Activated CD8-positive, alpha-beta memory T cell treated with anti-CD3 and anti-CD28 coated beads, Interleukin-2, amount 50 U/mL, for 4 hours (primary cell): Measurements from ENCODE around the gene HIRA.
"Not testable (repeated sequence)": the region's sequence is repeated elsewhere in the genome, so short reads cannot be mapped to it uniquely, and the experiment has no call there.

Experiments used
- DNase-seq: peaks from one replicate; pipeline ENCODE4 v3.0.0-alpha.2; 2020

The HIRA gene

DNA sequence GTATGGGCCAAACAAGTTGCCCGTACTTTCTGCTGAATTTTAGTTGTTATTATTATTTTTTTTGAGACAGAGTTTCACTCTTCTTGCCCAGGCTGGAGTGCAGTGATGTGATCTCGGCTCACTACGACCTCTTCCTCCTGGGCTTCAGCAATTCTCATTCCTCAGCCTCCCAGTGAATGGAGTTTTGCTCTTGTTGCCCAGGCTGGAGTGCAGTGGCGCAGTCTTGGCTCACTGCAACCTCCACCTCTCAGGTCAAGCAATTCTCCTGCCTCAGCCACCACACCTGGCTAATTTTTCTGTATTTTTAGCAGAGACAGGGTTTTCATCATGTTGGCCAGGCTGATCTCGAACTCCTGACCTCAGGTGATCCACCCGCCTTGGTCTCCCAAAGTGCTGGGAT is 125.0 kb downstream of the HIRA start:
- not testable (repeated sequence) for DNase-seq

DNA sequence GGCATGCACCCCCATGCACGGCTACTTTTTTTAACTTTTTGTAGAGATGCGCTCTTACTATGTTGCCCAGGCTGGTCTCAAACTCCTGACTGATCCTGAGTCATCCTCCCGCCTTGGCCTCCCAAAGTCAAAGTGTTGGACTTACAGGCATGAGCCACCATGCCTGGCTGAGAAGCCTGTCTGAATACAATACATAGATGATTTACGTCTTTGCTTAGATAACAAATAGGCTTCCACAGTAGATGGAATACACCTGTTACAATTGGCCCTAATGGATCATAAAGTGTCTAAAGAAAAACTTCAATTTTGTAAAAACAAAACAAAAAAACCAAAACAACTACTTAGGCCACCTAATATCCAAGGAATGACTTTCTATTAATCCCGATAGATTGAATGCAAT is 127.0 kb downstream of the HIRA start:
- DNase-seq, result no peak

GRCh38 chr22:19303785-19304184 is 127.7 kb downstream of the HIRA start:
- no peak for DNase-seq

GRCh38 chr22:19295733-19296132 is 135.8 kb downstream of the HIRA start:
- DNase-seq, result no peak

- no peak for DNase-seq
Observed at GRCh38 chr22:19292458-19293230, 138.9 kb downstream of the HIRA start.

DNA sequence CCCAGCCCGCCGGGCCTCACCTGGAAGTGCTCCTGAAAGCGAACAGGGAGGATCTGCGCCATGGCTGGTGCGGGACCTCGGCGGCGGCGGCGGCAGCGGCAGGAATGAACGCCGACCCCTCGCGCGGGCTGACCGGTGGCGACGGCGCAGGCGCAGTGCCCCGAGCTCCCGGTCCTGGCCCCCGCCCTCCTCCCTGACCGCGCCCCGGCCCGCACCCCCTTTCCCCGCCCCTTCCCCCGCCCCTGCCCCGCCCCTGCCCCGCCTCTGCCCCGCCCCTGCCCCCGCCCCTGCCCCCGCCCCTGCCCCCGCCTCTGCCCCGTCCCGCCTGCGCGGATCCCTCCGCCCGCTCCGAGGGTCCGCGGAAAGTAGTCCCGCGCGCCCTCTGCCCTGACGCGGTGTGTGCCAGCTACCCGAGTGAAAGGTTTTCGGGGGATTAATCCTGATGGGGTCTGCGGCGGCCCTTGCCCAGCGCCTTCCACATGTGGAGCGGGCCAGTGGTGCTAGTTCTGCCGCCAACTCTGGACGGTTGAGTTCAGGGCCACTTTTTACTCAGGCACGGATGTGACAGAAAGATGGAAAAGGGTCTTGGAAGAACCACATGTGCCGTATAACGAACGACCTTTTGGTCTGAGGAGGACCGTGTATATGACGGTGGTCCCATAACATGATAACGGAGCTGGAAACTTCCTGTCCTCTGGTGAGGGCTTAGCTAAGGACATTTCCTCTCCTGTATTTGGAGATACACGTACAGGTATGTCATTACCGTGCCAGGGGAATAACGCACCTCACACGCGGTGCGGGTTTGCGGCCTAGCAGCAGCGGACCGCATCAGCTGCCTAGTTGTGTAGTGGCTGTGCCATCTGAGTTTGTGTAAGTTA is 139.7 kb downstream of the HIRA start, which contains the start of gene CLTCL1:
CLTCL1 (minus strand) TSS at position 140 of the 878 bp plus-strand sequence; CDS start at position 62, 78 bp downstream.
- DNase-seq, result peak; percentile 69

DNA sequence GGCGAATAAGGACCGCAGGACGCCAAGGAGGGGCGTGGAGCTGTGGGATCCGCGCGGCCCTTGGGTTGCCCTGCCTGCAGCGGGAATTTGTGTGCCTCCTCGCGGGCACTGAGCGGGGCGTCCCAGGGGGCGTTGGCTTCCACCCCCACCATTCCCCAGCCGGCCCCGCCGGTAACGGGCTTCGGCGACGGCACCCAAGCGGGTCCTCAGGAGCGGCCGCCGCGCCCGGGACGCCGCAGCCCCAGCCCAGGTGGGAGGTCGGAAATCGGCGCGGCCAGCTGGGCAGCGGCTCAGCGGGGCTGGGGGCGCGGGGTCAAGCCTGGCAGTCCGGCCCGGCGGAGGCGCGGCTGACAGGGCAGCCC is 140.3 kb downstream of the HIRA start:
- DNase-seq, result peak; percentile 40

- no peak for DNase-seq
Observed at GRCh38 chr22:19290400-19291217, 140.9 kb downstream of the HIRA start.

- DNase-seq, result no peak
Observed at GRCh38 chr22:19289475-19290161, 141.9 kb downstream of the HIRA start.

- DNase-seq, result no peak
Observed at GRCh38 chr22:19287889-19288288, 143.6 kb downstream of the HIRA start.

DNA sequence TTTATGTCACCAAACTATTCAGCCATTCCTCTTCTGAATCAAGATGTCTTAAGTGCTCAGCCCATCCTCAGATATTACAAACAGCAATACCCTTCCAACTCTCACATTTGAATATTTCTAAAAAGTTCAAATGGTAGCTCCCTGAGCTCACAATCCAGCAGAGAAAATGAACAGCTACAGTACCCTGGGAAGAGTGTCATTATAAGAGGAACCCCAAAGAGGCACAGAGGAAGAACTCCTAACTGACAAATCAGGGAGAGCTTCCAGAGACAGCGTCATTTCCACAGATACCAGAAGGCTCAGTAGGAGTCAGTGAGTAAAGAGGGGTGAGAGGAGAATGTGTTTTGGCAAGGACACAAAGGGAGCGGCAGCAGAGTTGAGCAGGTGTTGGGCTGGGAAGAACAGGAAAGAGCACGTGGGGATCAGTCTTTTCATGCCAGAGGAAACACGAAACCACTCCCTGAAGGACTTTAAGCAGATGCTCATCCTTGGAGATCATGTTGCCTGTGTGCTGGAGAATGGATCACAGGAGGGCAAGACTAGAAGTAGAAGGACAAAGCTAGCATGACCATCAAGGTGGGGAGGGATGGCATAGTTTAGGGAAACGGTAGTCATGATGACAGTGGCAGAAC is 144.3 kb downstream of the HIRA start:
- DNase-seq, result no peak

DNA sequence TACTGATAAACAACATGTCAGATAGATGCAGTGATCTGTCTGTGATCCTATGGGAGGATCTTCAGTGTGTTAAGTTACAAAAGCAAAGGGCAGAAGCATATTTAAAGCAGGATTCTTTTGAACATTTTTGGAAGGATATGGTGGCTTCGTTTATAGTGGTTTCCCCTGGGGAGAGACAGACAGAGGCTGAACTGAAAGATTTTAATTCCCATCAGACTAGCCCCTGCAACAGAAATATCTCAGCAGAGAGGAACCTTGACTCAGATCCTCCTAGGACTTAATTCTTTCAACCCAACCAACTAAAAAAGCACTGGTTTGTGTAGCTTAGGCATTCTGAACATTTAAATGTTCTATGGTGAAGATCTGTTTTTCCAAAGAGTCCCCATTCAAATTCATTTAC is 145.7 kb downstream of the HIRA start:
- DNase-seq, result no peak
